ENCODE data around the gene TSEN15. TPM values are rescaled to one million over a fixed set of nuclear protein-coding genes. Genes with fewer than 3 reads are reported as not detected.

TSEN15 gene
- total and polyA plus RNA-seq, 2 of the 8 experiments (the other 6 are each of a cell fraction or from before 2014, with no cell fraction given) = 23.4 to 31.4 TPM

GRCh38 chr1:184031092-184031408, 20.5 kb upstream of the TSEN15 start:
- H4K91ac ChIP-seq (replicated peaks; ENCODE audit: insufficient read length, low read length) = no peak overlapping the region
- H3K9ac ChIP-seq (replicated peaks in 1 of 4; ENCODE audit: extremely low read depth in 1 of 4, low read depth in 3 of 4, low read length in 3 of 4) = no peak overlapping the region
- no peak overlapping the region for H4K5ac ChIP-seq (ENCODE audit: insufficient read length, low read depth, low read length)
- H3K23ac ChIP-seq (ENCODE audit: insufficient read length) = no peak overlapping the region
- no peak overlapping the region for H3K56ac ChIP-seq (replicated peaks; ENCODE audit: insufficient read length, low read depth, low read length)
- no peak overlapping the region for H3K4me3 ChIP-seq (ENCODE audit: extremely low read depth in 1 of 4, insufficient read depth in 2 of 4, low read depth in 3 of 4, low read length in 4 of 4)
- H4K20me1 ChIP-seq (replicated peaks in 1 of 2; ENCODE audit: control insufficient read depth in 1 of 2, insufficient read depth in 2 of 2, low read length in 2 of 2) = peaks cover 0 to 2% of the 10 kb centered on the region in 2 experiments
- no peak overlapping the region for H2BK120ac ChIP-seq (replicated peaks; ENCODE audit: low read depth, low read length)
- no peak overlapping the region for H2BK12ac ChIP-seq (ENCODE audit: low read depth, low read length)
- H3K4ac ChIP-seq (replicated peaks; ENCODE audit: insufficient read length, low read depth, low read length) = no peak overlapping the region
- no peak overlapping the region for H3K14ac ChIP-seq (ENCODE audit: insufficient read length)
- H2AFZ ChIP-seq (ENCODE audit: low read length) = no peak overlapping the region
- H3K27me3 ChIP-seq (replicated peaks in 1 of 4; ENCODE audit: control insufficient read depth in 3 of 4, extremely low read depth in 1 of 4, insufficient read depth in 3 of 4, low read length in 3 of 4) = peaks cover 2 to 14% (median 12%) of the 10 kb centered on the region in 4 experiments
- FAIRE-seq (no peak), DNase-seq (ENCODE audit: low read depth in 1 of 2, low spot score in 2 of 2) (no peak)
- H2BK20ac ChIP-seq (ENCODE audit: low read length) = no peak overlapping the region
- H3K27ac ChIP-seq (ENCODE audit: low read depth, low read length) = no peak overlapping the region
- no peaks in the 10 kb centered on the region for H3K9me3 ChIP-seq (ENCODE audit: insufficient read depth in 2 of 2, low read depth in 1 of 2, low read length in 1 of 2)
- H2BK5ac ChIP-seq (ENCODE audit: low read depth, low read length) = no peak overlapping the region
- no peak overlapping the region for H2BK15ac ChIP-seq (ENCODE audit: low read length)
- ChIA-PET POLR2A (ENCODE audit: partially characterized antibody) (interaction anchor here (3.1 kb wide), 1 partner anchor 20 kb away, joined by 8 read pairs; the partner anchor contains the start of gene TSEN15), CTCF (ENCODE audit: partially characterized antibody) (interaction anchor here (1.0 kb wide), 1 partner anchor 8 kb away, joined by 3 read pairs; no protein-coding TSS in a partner anchor)
- no peak overlapping the region for H3K4me2 ChIP-seq (ENCODE audit: insufficient read depth in 1 of 2, low read depth in 2 of 2, low read length in 2 of 2)
- H2AK5ac ChIP-seq (ENCODE audit: low read depth, low read length) = no peak overlapping the region
- WGBS, 2 experiments (ENCODE audit: extremely low coverage in 1 of 2, insufficient coverage in 1 of 2, insufficient read length in 1 of 2, insufficient replicate concordance in 2 of 2, low coverage in 1 of 2, low lambda C conversion rate in 2 of 2, missing lambda C conversion rate in 1 of 2) = 96% methylated on average over 1 of the region's 1 CpG; no CpG with 5 or more reads in 1 of the 2 experiments
- peaks cover 3 to 12% (median 5%) of the 10 kb centered on the region in 4 experiments for H3K4me1 ChIP-seq (replicated peaks in 1 of 4; ENCODE audit: control insufficient read depth in 3 of 4, insufficient read depth in 4 of 4, low read length in 3 of 4)
- H4K8ac ChIP-seq (ENCODE audit: extremely low read depth, insufficient read depth, low read length) = no peak overlapping the region
- H3K79me1 ChIP-seq (ENCODE audit: low read depth, low read length) = no peaks in the 10 kb centered on the region
- H3K23me2 ChIP-seq (ENCODE audit: low read depth, low read length) = no peaks in the 10 kb centered on the region; the same call in 1 of the 2 replicates
- H3K79me2 ChIP-seq (ENCODE audit: control insufficient read depth in 1 of 2, insufficient read depth in 2 of 2, low read length in 2 of 2) = no peaks in the 10 kb centered on the region
- no peaks in the 10 kb centered on the region for H3K36me3 ChIP-seq (ENCODE audit: control insufficient read depth in 2 of 4, insufficient read depth in 4 of 4, low read length in 3 of 4)
- H3K18ac ChIP-seq (ENCODE audit: extremely low read depth, low read length) = no peak overlapping the region
- TF ChIP-seq TEAD4 (IDR thresholded peaks at IDR 0.05; ENCODE audit: low read depth, low read length) (no peak), ASH2L (IDR thresholded peaks at IDR 0.05; ENCODE audit: low read length) (no peak), SP4 (IDR thresholded peaks at IDR 0.05; ENCODE audit: low read length) (no peak), SRF (IDR thresholded peaks at IDR 0.05; ENCODE audit: low read depth, low read length) (no peak), FOSL1 (IDR thresholded peaks at IDR 0.05; ENCODE audit: insufficient read depth, low read depth, low read length) (no peak), PHF8 (conservative IDR thresholded peaks at IDR 0.05; ENCODE audit: low read depth, low read length) (no peak), BACH1 (IDR thresholded peaks at IDR 0.05; ENCODE audit: low read length) (no peak), SIRT6 (IDR thresholded peaks at IDR 0.05; ENCODE audit: low read length) (no peak), ZNF274 (IDR thresholded peaks at IDR 0.05; ENCODE audit: borderline replicate concordance, extremely low read depth, low read length) (no peak), BCL11A (IDR thresholded peaks at IDR 0.05; ENCODE audit: low read depth in 2 of 2, low read length in 2 of 2) (no peak), JUN (IDR thresholded peaks at IDR 0.05; ENCODE audit: low read depth, low read length) (no peak), SAP30 (IDR thresholded peaks at IDR 0.05; ENCODE audit: insufficient read depth, insufficient replicate concordance, low read length) (no peak), CBX8 (IDR thresholded peaks at IDR 0.05; ENCODE audit: borderline replicate concordance, low read depth, low read length) (no peak), TCF12 (IDR thresholded peaks at IDR 0.05; ENCODE audit: low read depth, low read length) (no peak), ATF3 (IDR thresholded peaks at IDR 0.05; ENCODE audit: insufficient read depth, low read depth, low read length) (no peak)

All from H1 (cell line).